Transverse colon (tissue), 4 donors: Measurements from ENCODE around the gene ARSI. TPM values are rescaled to one million over a fixed set of nuclear protein-coding genes. Genes with fewer than 3 reads are reported as not detected.

Experiments used
- DNase-seq: peaks from one replicate; pipeline ENCODE4 v3.0.0-alpha.2; 2019
- H3K27ac ChIP-seq, 4 donors: fragments of 200-600 bp; sonication (generic); 2 replicates each; pipeline ENCODE4 v1.5.1; 2016 to 2018; ENCODE audit warnings: inconsistent platforms in 4 of 4
- H3K27me3 ChIP-seq: fragments of 200-600 bp; sonication (generic); 2 replicates; pipeline ENCODE4 v1.5.1; 2017; ENCODE audit warnings: inconsistent platforms
- H3K36me3 ChIP-seq, 4 donors: fragments of 200-600 bp; sonication (generic); 2 replicates each; pipeline ENCODE4 v1.5.1; 2017 to 2019; ENCODE audit warnings: inconsistent platforms in 4 of 4
- H3K4me1 ChIP-seq, 4 donors: fragments of 200-600 bp; sonication (generic); 2 replicates each; pipeline ENCODE4 v1.5.1; 2017 to 2020; ENCODE audit warnings: inconsistent platforms in 4 of 4
- H3K4me3 ChIP-seq, 4 donors: fragments of 200-600 bp; sonication (generic); 1 replicate in 1 of 4; 2 replicates in 3 of 4; pipeline versions ENCODE4 v1.5.1 to v1.6.1; 2017 to 2019; ENCODE audit warnings: inconsistent platforms in 4 of 4
- H3K9me3 ChIP-seq, 2 donors: fragments of 200-600 bp; sonication (generic); 2 replicates each; pipeline ENCODE4 v1.5.1; 2017 to 2019; ENCODE audit warnings: inconsistent platforms in 2 of 2
- EP300 ChIP-seq: sonication (generic); formaldehyde crosslinking; IDR thresholded peaks from one replicate; pipeline ENCODE4 v1.6.1; 2017; ENCODE audit warnings: antibody characterized with exemption, low read depth
- POLR2A ChIP-seq: fragments of 450-650 bp; IDR thresholded peaks from one replicate; pipeline ENCODE4 v1.6.1; 2016; ENCODE audit warnings: antibody characterized with exemption, mild to moderate bottlenecking, moderate library complexity
- POLR2AphosphoS5 ChIP-seq, 3 donors: sonication (generic); formaldehyde crosslinking; IDR thresholded peaks; one replicate each; pipeline ENCODE4 v1.6.1; 2016; ENCODE audit warnings: antibody characterized with exemption in 3 of 3
- WGBS, 2 donors: methylation state at CpG; one replicate each; pipeline ENCODE4 v1.1.5; 2018; ENCODE audit warnings: low coverage in 1 of 2; 5-methylcytosine and 5-hydroxymethylcytosine counted together
- in situ Hi-C, 4 donors: fragments of 200-750 bp; cut with MboI; loops; one replicate each; pipeline versions ENCODE4 v1.15.0 to v1.15.1; 2017; ENCODE audit warnings: low sequenced_read_pairs in 3 of 4, low pct_ligation_motif_present in 1 of 4, low pct_unique_long_range_greater_than_20kb in 1 of 4
- intact Hi-C: fragments of 100-400 bp; cut with DNase I; formaldehyde crosslinking; loops from one replicate; pipeline ENCODE4 v1.15.1; 2023; ENCODE audit warnings: low total_unique reads
- total RNA-seq, 4 donors: library from RNA; depleted of rRNA; stranded (reverse); fragments of >200 nt; gene quantifications; one replicate each; pipeline ENCODE4 v1.1.0, GENCODE V29; 2016
- TF ChIP-seq, protein P1 (sequence below), 5 experiments: fragments of 200-600 bp in 3 of 5; fragments of 450-650 bp in 2 of 5; sonication (generic) in 3 of 5; IDR thresholded peaks; 1 replicate in 2 of 5; 2 replicates in 3 of 5; pipeline ENCODE4 v1.5.1; 2016 to 2017; ENCODE audit warnings: antibody characterized with exemption in 5 of 5, inconsistent platforms in 3 of 5, mild to moderate bottlenecking in 2 of 5, moderate library complexity in 1 of 5

Gene ARSI
- total RNA-seq, 4 donors from 2014 or later = 0.48 to 1.6 TPM; not detected in 2

DNA sequence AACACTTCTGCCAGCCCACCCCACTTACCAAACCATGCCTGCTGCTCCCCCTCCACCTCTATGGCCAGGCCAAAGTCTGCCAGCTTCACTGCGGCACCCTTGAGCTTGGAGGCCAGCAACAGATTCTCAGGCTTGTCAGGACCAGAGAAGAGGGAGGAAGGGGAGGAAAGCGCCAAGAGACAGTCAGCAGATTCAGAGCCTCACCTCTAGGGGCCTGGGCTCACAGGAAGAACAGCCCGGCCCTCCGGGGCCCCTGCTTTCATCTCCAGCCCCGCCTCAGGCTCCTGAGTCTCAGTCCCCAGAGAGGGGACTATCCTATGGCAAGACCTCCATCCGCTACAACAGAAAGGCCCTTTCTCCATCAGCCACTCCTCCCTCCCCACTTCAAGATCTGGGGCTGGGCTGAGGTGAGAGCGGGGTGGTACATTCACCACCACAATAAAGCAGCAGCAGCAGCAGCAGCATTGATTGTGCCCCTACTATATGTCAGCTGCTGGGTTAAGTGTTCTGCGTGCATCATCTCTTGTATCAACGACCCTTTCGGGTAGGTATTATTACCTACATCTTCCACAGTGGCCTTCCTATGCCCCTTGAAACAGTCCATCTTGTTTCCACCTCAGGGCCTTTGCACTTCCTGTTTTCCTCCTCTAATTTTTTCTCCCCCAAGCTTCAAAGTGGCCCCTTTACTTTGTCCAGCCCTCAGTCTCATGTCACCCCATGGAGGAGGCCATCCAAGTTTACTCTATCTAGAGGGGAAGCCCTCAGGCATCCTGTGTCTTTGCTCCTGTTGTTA, 49.1 kb downstream of the ARSI start:
- H3K9me3 ChIP-seq = no peaks in the 10 kb centered on the region
- TF ChIP-seq POLR2A (no peak), EP300 (no peak), POLR2AphosphoS5 (IDR thresholded peaks at IDR 0.05) (no peak)
- TF ChIP-seq, protein P1, sequence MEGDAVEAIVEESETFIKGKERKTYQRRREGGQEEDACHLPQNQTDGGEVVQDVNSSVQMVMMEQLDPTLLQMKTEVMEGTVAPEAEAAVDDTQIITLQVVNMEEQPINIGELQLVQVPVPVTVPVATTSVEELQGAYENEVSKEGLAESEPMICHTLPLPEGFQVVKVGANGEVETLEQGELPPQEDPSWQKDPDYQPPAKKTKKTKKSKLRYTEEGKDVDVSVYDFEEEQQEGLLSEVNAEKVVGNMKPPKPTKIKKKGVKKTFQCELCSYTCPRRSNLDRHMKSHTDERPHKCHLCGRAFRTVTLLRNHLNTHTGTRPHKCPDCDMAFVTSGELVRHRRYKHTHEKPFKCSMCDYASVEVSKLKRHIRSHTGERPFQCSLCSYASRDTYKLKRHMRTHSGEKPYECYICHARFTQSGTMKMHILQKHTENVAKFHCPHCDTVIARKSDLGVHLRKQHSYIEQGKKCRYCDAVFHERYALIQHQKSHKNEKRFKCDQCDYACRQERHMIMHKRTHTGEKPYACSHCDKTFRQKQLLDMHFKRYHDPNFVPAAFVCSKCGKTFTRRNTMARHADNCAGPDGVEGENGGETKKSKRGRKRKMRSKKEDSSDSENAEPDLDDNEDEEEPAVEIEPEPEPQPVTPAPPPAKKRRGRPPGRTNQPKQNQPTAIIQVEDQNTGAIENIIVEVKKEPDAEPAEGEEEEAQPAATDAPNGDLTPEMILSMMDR (IDR thresholded peaks at IDR 0.05) = no peak
- no peaks in the 10 kb centered on the region for H3K4me1 ChIP-seq
- H3K27me3 ChIP-seq = no peaks in the 10 kb centered on the region
- WGBS, 2 donors = 85 to 92% methylated on average over 4 to 10 of the region's 10 CpGs
- no peaks in the 10 kb centered on the region for H3K36me3 ChIP-seq
- intact Hi-C loops = no loop called here
- H3K4me3 ChIP-seq = no peak overlapping the region
- DNase-seq = no peak
- in situ Hi-C loops = loop anchor here in 1 of 4 donors (25.0 kb wide), 1 partner anchor 184 kb away; the partner anchor contains the start of gene RPS14
- no peak overlapping the region for H3K27ac ChIP-seq

DNA sequence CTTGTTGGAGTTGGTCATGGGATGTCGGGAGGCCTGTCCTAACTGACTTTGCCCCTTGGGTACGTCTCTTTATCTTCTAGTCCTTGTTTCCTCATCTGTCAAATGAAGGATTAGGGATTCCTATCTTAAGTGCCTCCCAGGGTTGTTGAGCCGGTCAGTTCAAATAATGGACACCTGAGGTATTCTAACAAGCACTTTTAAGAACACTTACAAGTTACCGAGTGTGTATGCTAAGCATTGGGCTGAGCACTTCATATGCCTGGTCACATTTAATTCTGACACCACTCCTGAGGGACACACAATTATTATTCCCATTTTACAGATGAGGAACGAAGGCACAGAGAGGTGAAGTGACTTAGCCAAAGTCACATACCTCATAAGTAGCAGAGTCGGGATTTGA, 50.2 kb downstream of the ARSI start:
- Histone ChIP-seq H3K27ac (no peak overlapping the region), H3K4me1 (no peaks in the 10 kb centered on the region), H3K9me3 (no peaks in the 10 kb centered on the region), H3K36me3 (no peaks in the 10 kb centered on the region), H3K27me3 (no peaks in the 10 kb centered on the region), H3K4me3 (no peak overlapping the region)
- intact Hi-C loops (no loop called here), in situ Hi-C loops (loop anchor here in 1 of 4 donors (25.0 kb wide), 1 partner anchor 185 kb away; the partner anchor contains the start of gene RPS14)
- TF ChIP-seq EP300 (no peak), POLR2A (no peak), POLR2AphosphoS5 (IDR thresholded peaks at IDR 0.05) (no peak)
- TF ChIP-seq, protein P1 (IDR thresholded peaks at IDR 0.05) = no peak
- 92 to 93% methylated on average over 3 to 6 of the region's 6 CpGs for WGBS, 2 donors
- DNase-seq = no peak

DNA sequence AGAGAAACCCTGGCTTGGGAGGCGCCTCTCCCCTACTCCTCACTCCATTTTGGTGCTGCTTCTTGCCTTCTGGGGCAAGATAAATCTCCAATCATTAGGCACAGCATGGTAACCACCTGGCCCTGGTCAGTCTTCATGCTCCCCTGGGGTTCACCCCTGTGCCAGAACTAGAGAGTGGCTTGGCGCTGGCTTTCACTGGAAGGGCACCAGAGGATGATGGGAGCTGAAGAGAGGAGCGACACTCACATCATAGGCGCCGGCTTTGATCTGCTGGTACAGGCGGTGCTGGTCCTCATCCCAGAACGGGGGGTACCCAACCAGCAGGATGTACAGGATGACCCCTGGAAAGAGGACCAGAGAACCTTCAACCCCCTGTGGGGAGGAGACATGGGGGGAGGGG, 51.2 kb downstream of the ARSI start:
- no peak overlapping the region for H3K4me3 ChIP-seq
- 89 to 93% methylated on average over 6 to 7 of the region's 7 CpGs for WGBS, 2 donors
- TF ChIP-seq POLR2A (no peak), POLR2AphosphoS5 (IDR thresholded peaks at IDR 0.05) (no peak), EP300 (no peak)
- TF ChIP-seq, protein P1 (IDR thresholded peaks at IDR 0.05) = no peak
- no peaks in the 10 kb centered on the region for H3K27me3 ChIP-seq
- no peaks in the 10 kb centered on the region for H3K4me1 ChIP-seq
- no peaks in the 10 kb centered on the region for H3K36me3 ChIP-seq
- in situ Hi-C loops = loop anchor here in 1 of 4 donors (25.0 kb wide), 1 partner anchor 186 kb away; the partner anchor contains the start of gene RPS14
- no peaks in the 10 kb centered on the region for H3K9me3 ChIP-seq
- intact Hi-C loops = no loop called here
- H3K27ac ChIP-seq = no peak overlapping the region
- DNase-seq = no peak

DNA sequence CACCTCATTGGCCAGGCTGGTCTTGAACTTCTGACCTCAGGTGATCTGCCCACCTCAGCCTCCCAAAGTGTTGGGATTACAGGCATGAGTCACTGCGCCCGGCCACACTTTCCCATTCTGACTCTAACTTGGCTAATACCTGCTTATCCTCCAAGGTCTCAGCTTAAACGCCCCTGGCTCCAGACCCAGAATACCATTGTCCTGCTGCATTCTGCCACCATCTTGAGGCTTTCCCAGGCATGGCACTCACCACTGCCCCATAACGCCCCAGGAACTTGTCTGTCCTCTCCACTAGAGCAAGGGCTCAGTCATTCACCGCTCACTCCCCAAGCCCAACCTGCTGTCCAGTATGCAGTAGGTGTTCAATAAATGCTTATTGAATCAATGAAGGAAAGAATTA, 53.0 kb downstream of the ARSI start:
- intact Hi-C loops = no loop called here
- no peaks in the 10 kb centered on the region for H3K36me3 ChIP-seq
- WGBS, 2 donors = 78 to 90% methylated on average over 2 to 5 of the region's 5 CpGs

More for the DNA sequence above, 53.0 kb downstream of the ARSI start:
- in situ Hi-C loops = loop anchor here in 1 of 4 donors (25.0 kb wide), 1 partner anchor 188 kb away; the partner anchor contains the start of gene RPS14
- H3K9me3 ChIP-seq = no peaks in the 10 kb centered on the region
- no peaks in the 10 kb centered on the region for H3K27me3 ChIP-seq
- H3K4me1 ChIP-seq = peaks cover 0 to 4% (median 0%) of the 10 kb centered on the region in 4 donors
- DNase-seq = no peak
- H3K4me3 ChIP-seq = no peak overlapping the region
- TF ChIP-seq, protein P1 (IDR thresholded peaks at IDR 0.05) = no peak
- TF ChIP-seq EP300 (no peak), POLR2AphosphoS5 (IDR thresholded peaks at IDR 0.05) (no peak), POLR2A (no peak)
- no peak overlapping the region for H3K27ac ChIP-seq
